Cardiac fibroblast (primary cell): Measurements from ENCODE around the gene CORIN.
"Not testable (repeated sequence)": the region's sequence is repeated elsewhere in the genome, so short reads cannot be mapped to it uniquely, and the experiment has no call there.

ENCODE experiments used
- DNase-seq, 2 donors: peaks; one replicate each; pipeline versions ENCODE4 v3.0.0 to v3.0.0-alpha.2; 2010; ENCODE audit warnings: low read depth in 2 of 2
- H3K4me3 ChIP-seq, 2 donors: replicated peaks in 1 of 2; 1 replicate in 1 of 2; 2 replicates in 1 of 2; pipeline ENCODE4 v1.5.1; 2011; ENCODE audit warnings: low read depth in 2 of 2, low read length in 2 of 2, mild to moderate bottlenecking in 2 of 2, moderate library complexity in 1 of 2
- TF ChIP-seq, protein P1 (sequence below): IDR thresholded peaks from one replicate; pipeline ENCODE4 v1.5.1; 2011; ENCODE audit warnings: low read depth, mild to moderate bottlenecking, low read length, inconsistent platforms

CORIN gene

DNA sequence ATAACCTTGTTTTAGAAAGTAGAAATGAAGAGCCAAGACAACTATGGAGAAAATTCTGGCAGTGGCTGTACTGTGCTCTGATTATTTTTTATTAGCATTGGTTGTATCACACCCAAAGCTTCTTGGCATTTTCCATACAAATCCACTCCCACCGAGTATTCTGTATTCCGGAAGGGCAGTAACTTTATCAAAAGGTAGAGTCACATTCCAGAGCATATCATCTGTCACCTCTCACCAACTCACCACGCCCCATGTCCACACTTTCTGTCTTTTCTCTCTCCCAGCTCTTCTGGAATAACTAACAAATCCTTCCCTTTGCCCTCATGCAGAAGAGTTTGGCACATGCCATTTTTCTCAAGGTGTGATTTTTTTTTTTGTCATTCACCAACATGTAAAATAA is 52.7 kb downstream of the CORIN start:
- TF ChIP-seq, protein P1, sequence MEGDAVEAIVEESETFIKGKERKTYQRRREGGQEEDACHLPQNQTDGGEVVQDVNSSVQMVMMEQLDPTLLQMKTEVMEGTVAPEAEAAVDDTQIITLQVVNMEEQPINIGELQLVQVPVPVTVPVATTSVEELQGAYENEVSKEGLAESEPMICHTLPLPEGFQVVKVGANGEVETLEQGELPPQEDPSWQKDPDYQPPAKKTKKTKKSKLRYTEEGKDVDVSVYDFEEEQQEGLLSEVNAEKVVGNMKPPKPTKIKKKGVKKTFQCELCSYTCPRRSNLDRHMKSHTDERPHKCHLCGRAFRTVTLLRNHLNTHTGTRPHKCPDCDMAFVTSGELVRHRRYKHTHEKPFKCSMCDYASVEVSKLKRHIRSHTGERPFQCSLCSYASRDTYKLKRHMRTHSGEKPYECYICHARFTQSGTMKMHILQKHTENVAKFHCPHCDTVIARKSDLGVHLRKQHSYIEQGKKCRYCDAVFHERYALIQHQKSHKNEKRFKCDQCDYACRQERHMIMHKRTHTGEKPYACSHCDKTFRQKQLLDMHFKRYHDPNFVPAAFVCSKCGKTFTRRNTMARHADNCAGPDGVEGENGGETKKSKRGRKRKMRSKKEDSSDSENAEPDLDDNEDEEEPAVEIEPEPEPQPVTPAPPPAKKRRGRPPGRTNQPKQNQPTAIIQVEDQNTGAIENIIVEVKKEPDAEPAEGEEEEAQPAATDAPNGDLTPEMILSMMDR, result no peak
- H3K4me3 ChIP-seq, result no peak overlapping the region
- DNase-seq, result no peak

DNA sequence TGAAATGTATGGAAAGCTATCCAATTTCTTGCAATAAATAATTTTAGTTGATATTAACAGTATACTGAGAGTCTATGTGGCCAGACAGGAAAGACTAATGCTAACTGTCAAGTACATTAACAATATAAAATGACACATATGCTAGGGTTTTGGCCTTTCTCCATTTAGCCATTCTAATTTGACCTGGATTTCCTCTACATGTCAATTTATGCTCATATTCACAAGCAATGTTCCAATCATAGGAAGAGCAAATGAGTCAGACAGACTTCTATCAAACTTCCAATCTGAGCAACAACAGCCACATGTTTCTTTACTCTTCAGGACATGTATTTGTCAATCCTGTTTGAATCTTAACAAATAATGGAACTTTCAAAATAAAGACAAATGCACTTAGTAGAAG is 53.6 kb downstream of the CORIN start:
- no peak overlapping the region for H3K4me3 ChIP-seq
- TF ChIP-seq, protein P1, result no peak
- DNase-seq, result no peak

DNA sequence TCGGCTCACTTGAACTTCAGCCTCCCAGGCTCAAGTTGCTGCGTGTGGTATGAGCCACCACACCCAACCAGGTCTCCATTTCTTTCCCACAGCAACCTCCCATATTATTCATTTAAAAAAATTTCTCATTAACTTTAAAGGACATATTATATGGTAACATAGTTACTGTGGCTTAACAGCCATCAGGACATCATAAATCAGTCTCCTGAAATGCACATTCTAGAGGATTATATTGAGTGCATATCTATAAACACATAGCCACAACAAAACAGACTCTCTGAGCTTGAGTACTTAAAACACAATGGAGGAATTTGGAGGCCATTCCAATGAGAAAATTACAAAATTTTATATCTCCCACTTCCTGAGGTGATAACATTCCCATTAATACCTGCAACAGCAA is 61.5 kb downstream of the CORIN start:
- H3K4me3 ChIP-seq, result no peak overlapping the region
- no peak for DNase-seq
- TF ChIP-seq, protein P1, result no peak

DNA sequence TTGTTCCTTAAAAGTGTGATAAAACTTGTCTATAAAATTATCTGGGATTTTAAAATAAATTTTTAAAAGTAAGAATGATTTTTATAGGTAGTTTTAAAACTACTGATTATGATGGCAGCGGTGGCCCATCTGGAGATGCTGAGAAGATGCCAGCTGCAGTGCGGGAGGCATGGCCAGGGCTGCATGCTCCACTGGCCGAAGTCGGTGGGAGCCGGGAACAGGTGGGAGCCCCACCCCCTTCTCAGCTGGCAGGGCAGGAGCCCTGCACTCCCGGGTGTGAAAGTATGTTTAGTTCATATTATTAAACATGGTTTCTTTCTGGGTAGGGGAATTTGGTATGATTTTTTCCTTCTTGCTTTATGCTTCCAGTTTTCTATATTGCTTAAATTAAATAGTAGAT is 63.8 kb downstream of the CORIN start:
- no peak for DNase-seq
- TF ChIP-seq, protein P1, result no peak
- no peak overlapping the region for H3K4me3 ChIP-seq

DNA sequence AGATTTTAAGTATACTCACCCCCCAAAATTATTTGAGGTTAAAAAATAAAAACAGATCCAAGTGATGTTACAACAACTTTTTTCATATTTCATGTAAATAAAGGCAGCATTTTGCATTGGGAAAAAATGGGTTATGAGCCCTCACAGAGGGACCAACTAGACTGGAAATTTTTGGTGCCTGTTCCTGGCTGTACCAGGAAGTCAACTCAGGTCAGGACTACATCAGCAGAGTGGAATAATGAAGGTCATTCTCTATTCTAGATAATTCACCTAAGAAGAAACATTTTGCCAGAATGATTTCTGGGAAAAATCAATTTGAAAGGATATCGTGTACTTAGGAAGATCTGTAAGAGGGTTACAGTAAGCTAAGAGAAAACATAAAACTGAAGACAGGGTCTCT is 66.8 kb downstream of the CORIN start:
- TF ChIP-seq, protein P1, result no peak
- DNase-seq, result no peak
- H3K4me3 ChIP-seq, result no peak overlapping the region

DNA sequence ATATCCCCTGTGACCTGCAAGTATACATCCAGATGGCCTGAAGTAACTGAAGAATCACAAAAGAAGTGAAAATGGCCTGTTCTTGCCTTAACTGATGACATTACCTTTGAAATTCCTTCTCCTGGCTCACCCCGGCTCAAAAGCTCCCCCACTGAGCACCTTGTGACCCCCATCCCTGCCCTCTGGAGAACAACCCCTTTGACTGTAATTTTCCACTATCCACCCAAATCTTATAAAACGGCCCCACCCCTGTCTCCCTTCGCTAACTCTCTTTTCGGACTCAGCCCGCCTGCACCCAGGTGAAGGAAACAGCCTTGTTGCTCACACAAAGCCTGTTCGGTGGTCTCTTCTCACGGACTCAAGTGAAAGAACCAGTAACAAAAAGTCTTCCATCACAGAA is 69.9 kb downstream of the CORIN start:
- not testable (repeated sequence) for H3K4me3 ChIP-seq, DNase-seq

DNA sequence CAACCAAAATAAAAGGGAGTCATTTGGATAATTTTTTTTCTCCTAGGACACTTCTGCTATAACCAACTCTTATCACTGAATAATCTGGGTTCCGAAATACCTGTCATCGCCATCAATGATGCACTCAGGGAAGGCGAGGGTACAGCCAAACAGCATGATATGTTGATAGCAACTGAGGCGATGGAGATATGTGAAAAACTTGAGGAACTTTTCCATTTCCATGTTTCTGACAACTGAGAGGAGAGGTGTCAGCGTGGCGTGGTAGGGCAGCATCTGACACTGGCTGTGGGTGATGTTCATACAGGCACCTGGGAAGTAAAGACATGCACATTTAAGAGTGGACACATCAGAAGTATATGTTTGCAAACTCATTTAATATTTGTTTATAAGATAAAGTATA is 74.6 kb downstream of the CORIN start:
- TF ChIP-seq, protein P1, result no peak
- no peak for DNase-seq
- H3K4me3 ChIP-seq, result no peak overlapping the region
